ENCODE measurements around the gene AMDHD2.

Gene AMDHD2

GRCh38 chr16:2472885-2473445, 47.2 kb upstream of the AMDHD2 start:
- TF ChIP-seq TAF1 (IDR thresholded peaks at IDR 0.05; ENCODE audit: low read depth) (no peak), USF1 (IDR thresholded peaks at IDR 0.05) (no peak), EGR1 (IDR thresholded peaks at IDR 0.05) (no peak), CEBPB (IDR thresholded peaks at IDR 0.05) (no peak), FOXM1 (IDR thresholded peaks at IDR 0.05; ENCODE audit: borderline replicate concordance, low read depth) (no peak), TCF12 (IDR thresholded peaks at IDR 0.05; ENCODE audit: low read depth) (no peak), EP300 (IDR thresholded peaks at IDR 0.05; ENCODE audit: borderline replicate concordance) (no peak), RAD21 (IDR thresholded peaks at IDR 0.05; ENCODE audit: low read depth) (no peak), YY1 (IDR thresholded peaks at IDR 0.05; ENCODE audit: low read depth) (no peak)

- TF ChIP-seq YY1 (IDR thresholded peaks at IDR 0.05; ENCODE audit: low read depth) = no peak
- no peak for TF ChIP-seq EP300 (IDR thresholded peaks at IDR 0.05; ENCODE audit: borderline replicate concordance)
- TF ChIP-seq TAF1 (IDR thresholded peaks at IDR 0.05; ENCODE audit: low read depth) = no peak
- no peak for TF ChIP-seq RAD21 (IDR thresholded peaks at IDR 0.05; ENCODE audit: low read depth)
- peak; percentile 74 for TF ChIP-seq ZBTB7A (IDR thresholded peaks at IDR 0.05; ENCODE audit: low read depth)
- TF ChIP-seq NFIC (IDR thresholded peaks at IDR 0.05) = no peak
These were observed 46.7 kb upstream of the AMDHD2 start for GRCh38 chr16:2473446-2473926.

GRCh38 chr16:2473999-2474876, 45.9 kb upstream of the AMDHD2 start:
- TF ChIP-seq TCF12 (IDR thresholded peaks at IDR 0.05; ENCODE audit: low read depth) (no peak), MAX (IDR thresholded peaks at IDR 0.05) (peak; percentile 75), TEAD4 (IDR thresholded peaks at IDR 0.05) (no peak), CEBPB (IDR thresholded peaks at IDR 0.05) (no peak), YY1 (IDR thresholded peaks at IDR 0.05; ENCODE audit: low read depth) (no peak), ZBTB7A (IDR thresholded peaks at IDR 0.05; ENCODE audit: low read depth) (peak; percentile 16; the same call in 1 of the 2 replicates)

GRCh38 chr16:2474877-2475412, 45.2 kb upstream of the AMDHD2 start, which contains the start of gene TBC1D24:
Gene TBC1D24, plus strand, starts transcription at chr16:2475127. Its CDS starts 21,022 bp downstream, at chr16:2496149.
- TF ChIP-seq TAF1 (IDR thresholded peaks at IDR 0.05; ENCODE audit: low read depth) (peak; percentile 51), RAD21 (IDR thresholded peaks at IDR 0.05; ENCODE audit: low read depth) (no peak)

GRCh38 chr16:2475413-2476344, 44.5 kb upstream of the AMDHD2 start:
- no peak for TF ChIP-seq MAX (IDR thresholded peaks at IDR 0.05)
- peak; percentile 86; the same call in 1 of the 2 replicates for TF ChIP-seq ZBTB7A (IDR thresholded peaks at IDR 0.05; ENCODE audit: low read depth)
- TF ChIP-seq YY1 (IDR thresholded peaks at IDR 0.05; ENCODE audit: low read depth) = no peak
- no peak for TF ChIP-seq TAF1 (IDR thresholded peaks at IDR 0.05; ENCODE audit: low read depth)
- TF ChIP-seq CEBPB (IDR thresholded peaks at IDR 0.05) = peak; percentile 32; the same call in 1 of the 2 replicates

- no peak for TF ChIP-seq NFIC (IDR thresholded peaks at IDR 0.05)
- TF ChIP-seq TAF1 (IDR thresholded peaks at IDR 0.05; ENCODE audit: low read depth) = no peak
- no peak for TF ChIP-seq EGR1 (IDR thresholded peaks at IDR 0.05)
- TF ChIP-seq CREB1 (IDR thresholded peaks at IDR 0.05; ENCODE audit: low read depth) = no peak
- TF ChIP-seq REST (IDR thresholded peaks at IDR 0.05; ENCODE audit: low read depth) = no peak
- no peak for TF ChIP-seq ZBTB7A (IDR thresholded peaks at IDR 0.05; ENCODE audit: low read depth)
- TF ChIP-seq TCF12 (IDR thresholded peaks at IDR 0.05; ENCODE audit: low read depth) = no peak
- no peak for TF ChIP-seq USF1 (IDR thresholded peaks at IDR 0.05)
- TF ChIP-seq EP300 (IDR thresholded peaks at IDR 0.05; ENCODE audit: borderline replicate concordance) = no peak
- TF ChIP-seq MAX (IDR thresholded peaks at IDR 0.05) = no peak
- TF ChIP-seq CEBPB (IDR thresholded peaks at IDR 0.05) = no peak
- no peak for TF ChIP-seq RAD21 (IDR thresholded peaks at IDR 0.05; ENCODE audit: low read depth)
- TF ChIP-seq YY1 (IDR thresholded peaks at IDR 0.05; ENCODE audit: low read depth) = no peak
These were observed 43.8 kb upstream of the AMDHD2 start for GRCh38 chr16:2476345-2476720.
